ENCODE measurements around the gene ZGLP1.
"Not testable (repeated sequence)": the region's sequence is repeated elsewhere in the genome, so short reads cannot be mapped to it uniquely, and the experiment has no call there.

The ZGLP1 gene

GRCh38 chr19:10292789-10293636 lies 16.6 kb downstream of the ZGLP1 start:
- no peak for DNase-seq

- DNase-seq = peak; percentile 50
Observed at GRCh38 chr19:10292206-10292788, 17.3 kb downstream of the ZGLP1 start.

- no peak for DNase-seq
Observed at GRCh38 chr19:10291554-10292205, 17.9 kb downstream of the ZGLP1 start.

GRCh38 chr19:10290876-10291553 lies 18.6 kb downstream of the ZGLP1 start:
- DNase-seq = no peak

- DNase-seq = no peak
Observed at GRCh38 chr19:10290357-10290875, 19.2 kb downstream of the ZGLP1 start.

GRCh38 chr19:10289836-10290356 lies 19.7 kb downstream of the ZGLP1 start, which contains the start of gene ICAM5:
ICAM5 (plus strand) TSS chr19:10289952; CDS start chr19:10290044, 92 bp downstream.
- no peak for DNase-seq

DNA sequence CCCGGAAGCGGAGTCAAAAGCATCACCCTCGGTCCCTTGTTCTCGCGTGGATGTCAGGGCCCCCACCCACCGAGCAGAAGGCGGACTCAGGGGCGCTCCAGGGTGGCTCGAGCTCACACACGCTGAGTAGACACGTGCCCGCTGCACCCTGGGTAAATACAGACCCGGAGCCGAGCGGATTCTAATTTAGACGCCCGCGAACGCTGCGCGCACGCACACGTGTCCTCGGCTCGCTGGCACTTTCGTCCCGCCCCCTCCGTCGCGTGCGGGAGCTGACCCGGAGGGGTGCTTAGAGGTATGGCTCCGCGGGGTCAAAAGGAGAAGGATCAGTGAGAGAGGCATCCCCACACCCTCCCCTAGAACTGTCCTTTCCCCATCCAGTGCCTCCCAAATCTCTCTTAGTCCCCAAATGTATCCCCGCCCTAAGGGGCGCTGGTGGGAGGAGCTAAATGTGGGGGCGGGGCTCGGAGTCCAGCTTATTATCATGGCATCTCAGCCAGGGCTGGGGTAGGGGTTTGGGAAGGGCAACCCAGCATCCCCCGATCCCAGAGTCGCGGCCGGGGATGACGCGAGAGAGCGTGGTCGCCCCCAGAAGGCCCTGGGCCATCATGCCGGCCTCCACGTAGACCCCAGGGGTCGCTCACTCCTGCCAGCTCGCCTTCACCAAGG lies 20.3 kb downstream of the ZGLP1 start:
- peak; percentile 39 for DNase-seq

- DNase-seq = peak; percentile 11
Observed at GRCh38 chr19:10288662-10289166, 20.9 kb downstream of the ZGLP1 start.

- no peak for DNase-seq
Observed at GRCh38 chr19:10286803-10287737, 22.5 kb downstream of the ZGLP1 start, which contains the start of gene ICAM4. ICAM4 (plus strand) TSS chr19:10286955; CDS start chr19:10287013, 58 bp downstream.

DNA sequence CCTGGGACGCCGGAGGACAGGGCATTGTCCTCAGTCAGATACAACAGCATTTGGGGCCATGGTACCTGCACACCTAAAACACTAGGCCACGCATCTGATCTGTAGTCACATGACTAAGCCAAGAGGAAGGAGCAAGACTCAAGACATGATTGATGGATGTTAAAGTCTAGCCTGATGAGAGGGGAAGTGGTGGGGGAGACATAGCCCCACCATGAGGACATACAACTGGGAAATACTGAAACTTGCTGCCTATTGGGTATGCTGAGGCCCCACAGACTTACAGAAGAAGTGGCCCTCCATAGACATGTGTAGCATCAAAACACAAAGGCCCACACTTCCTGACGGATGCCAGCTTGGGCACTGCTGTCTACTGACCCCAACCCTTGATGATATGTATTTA lies 24.2 kb downstream of the ZGLP1 start:
- DNase-seq = no peak

DNA sequence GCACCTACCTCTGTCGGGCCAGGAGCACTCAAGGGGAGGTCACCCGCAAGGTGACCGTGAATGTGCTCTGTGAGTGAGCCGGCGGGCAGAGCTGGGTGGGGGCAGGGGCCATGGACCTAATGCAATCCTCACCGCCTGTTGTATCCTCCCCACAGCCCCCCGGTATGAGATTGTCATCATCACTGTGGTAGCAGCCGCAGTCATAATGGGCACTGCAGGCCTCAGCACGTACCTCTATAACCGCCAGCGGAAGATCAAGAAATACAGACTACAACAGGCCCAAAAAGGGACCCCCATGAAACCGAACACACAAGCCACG lies 24.7 kb downstream of the ZGLP1 start:
- no peak for DNase-seq

GRCh38 chr19:10284065-10284959 lies 25.3 kb downstream of the ZGLP1 start:
- no peak for DNase-seq

DNA sequence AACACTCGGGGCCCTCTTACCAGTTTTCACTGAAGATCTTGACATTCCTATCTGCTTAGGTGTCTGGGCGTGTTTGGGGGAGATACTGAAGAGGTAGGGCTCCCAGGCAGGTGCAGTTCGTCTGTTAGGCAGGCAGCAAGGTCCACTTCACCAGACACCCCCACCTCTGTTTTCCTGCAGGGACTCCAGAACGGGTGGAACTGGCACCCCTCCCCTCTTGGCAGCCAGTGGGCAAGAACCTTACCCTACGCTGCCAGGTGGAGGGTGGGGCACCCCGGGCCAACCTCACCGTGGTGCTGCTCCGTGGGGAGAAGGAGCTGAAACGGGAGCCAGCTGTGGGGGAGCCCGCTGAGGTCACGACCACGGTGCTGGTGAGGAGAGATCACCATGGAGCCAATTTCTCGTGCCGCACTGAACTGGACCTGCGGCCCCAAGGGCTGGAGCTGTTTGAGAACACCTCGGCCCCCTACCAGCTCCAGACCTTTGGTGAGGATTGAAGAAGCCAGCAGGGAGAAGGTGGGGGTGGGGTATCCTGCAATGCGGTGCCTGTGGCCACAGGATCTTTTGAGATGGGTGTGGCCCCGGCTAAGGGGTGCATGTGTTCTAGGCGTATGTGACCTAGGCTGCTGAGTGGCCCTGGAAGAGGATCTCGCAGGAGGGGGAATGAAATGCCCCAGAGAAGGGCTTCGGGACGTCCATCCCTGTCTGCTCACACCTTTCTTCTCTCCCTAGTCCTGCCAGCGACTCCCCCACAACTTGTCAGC lies 26.1 kb downstream of the ZGLP1 start:
- no peak for DNase-seq

DNA sequence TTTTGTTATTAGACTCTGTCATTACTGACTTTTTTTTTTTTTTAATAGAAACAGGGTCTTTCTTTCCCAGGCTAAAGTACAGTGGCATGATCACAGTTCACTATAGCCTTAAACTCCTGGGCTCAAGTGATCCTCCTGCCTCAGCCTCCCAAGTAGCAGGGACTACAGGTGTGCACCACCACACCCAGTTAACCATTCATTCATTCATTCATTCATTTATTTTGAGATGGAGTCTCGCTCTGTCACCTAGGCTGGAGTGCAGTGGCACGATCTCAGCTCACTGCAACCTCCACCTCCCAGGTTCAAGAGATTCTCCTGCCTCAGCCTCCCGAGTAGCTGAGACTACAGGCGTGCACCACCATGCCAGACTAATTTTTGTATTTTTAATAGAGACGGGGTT lies 27.6 kb downstream of the ZGLP1 start:
- not testable (repeated sequence) for DNase-seq

DNA sequence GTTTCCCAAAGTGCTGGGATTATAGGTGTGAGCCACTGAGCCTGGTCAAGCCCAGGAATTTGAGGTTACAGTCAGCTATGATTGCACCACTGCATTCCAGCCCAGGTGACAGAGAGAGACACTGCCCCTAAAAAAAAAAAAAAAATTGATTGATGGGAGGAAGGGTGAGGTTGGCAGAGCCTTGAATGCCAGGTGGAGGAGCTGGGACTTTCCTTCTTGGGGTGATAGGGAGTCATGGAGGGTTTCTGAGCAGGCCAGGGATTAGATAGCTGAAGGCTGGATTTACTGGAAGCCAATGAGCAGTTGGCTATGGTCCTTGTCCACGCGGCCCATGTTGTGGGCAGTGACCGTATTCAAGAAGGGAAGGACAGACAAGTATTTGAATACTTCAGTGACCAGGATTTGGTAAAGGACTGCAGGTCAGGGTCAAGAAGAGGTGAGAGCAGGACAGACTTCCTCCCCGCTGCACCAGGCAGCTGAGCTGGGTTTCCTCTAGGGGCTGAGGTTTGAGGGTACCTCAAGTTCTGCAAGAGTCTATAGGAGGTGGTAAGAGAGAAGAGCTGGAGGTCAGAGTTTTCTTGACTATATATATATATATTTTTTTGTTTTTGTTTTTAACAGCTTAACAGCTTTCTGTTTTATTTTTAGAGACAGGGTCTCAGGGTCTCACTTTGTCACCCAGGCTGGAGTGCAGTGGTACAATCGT lies 29.7 kb downstream of the ZGLP1 start:
- no peak for DNase-seq

DNA sequence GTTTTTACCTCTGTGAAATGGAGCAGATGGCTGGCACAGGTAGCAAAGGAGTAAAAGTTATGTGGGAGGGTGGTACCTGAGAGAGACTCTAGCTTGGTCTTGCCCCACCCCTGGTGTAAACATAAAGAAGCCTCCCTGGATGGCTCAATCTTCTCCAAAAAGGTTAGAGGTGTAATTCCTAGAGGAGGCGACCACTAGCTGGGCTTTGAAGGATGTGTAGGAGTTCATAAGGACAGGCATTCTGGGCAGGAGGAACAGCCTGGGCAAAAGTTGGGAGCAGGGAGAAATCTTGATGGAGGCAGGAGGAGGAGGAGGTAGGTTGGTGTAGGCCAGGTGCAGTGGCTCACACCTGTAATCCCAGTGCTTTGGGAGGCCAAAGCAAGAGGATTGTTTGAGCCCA lies 30.7 kb downstream of the ZGLP1 start:
- no peak for DNase-seq

GRCh38 chr19:10277795-10278589 lies 31.6 kb downstream of the ZGLP1 start:
- no peak for DNase-seq
